GM21528 (cell line): Measurements from ENCODE around the gene WDFY3.

Experiments
- ATAC-seq: cut with Tn5 transposase; IDR thresholded peaks from one replicate; pipeline ENCODE4 v1.9.1; 2021; ENCODE audit warnings: mild to moderate bottlenecking, moderate library complexity; ENCODE audit not compliant: unreplicated experiment, low FRiP score

Gene WDFY3

DNA sequence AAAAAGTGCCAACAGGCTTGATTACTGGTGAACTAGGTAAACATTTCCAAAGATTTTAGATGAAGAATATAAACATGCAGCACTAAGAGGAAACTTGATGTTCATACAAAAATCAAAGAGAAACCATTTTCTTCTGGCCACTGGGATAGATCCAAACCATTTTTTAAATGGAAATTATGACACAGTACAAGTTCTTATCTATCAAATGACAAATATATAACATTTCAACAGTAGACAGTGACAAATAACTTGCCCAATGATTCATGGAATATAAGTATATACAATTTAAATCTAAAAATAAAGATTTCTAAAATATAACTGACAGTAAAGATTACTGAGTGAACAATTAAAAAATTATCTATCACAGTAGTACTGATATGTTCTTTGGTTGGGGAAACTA lies 232.5 kb downstream of the WDFY3 start:
- no peak for ATAC-seq

GRCh38 chr4:84733343-84734033 lies 233.0 kb downstream of the WDFY3 start:
- ATAC-seq, result no peak

- no peak for ATAC-seq
Measured at GRCh38 chr4:84730375-84730774, 236.1 kb downstream of the WDFY3 start.

DNA sequence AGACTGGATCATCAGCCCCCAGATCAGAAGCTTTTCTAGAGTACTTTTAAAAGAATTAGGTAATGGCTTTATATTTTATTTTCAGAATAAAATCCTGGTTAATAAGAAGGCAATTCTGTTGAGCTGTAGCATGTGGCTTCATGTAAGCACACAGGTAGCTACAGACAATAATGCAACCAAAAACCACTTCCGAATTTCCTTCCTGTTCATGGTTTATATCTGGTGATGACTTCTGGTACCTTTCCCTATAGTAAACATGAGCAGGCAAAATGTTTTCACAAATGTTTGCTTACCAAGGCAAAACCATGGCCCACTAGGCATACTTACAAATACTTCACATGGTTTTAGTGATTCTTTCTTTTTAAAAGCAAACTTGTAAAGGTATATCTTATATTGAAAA lies 239.0 kb downstream of the WDFY3 start:
- no peak for ATAC-seq

GRCh38 chr4:84726356-84726755 lies 240.1 kb downstream of the WDFY3 start:
- no peak for ATAC-seq

DNA sequence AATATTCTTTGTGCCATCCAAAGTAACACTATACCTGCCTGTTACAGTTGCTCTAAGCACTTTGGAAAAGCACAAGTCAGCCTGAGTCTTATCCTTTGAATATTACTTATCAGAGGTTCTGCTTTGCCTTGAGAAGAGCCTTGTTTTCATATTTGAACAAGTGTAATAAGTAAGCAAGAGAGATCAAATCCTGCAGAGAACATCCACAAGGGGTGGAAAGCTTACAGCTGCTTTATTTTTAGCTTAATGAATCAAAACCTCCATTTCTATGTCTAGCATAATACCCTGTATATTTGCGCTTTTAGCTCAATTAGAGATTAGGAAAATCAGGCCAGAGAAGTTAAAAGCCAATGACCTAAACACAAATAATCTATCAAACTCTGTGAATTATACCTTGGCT lies 243.8 kb downstream of the WDFY3 start:
- ATAC-seq, result no peak

DNA sequence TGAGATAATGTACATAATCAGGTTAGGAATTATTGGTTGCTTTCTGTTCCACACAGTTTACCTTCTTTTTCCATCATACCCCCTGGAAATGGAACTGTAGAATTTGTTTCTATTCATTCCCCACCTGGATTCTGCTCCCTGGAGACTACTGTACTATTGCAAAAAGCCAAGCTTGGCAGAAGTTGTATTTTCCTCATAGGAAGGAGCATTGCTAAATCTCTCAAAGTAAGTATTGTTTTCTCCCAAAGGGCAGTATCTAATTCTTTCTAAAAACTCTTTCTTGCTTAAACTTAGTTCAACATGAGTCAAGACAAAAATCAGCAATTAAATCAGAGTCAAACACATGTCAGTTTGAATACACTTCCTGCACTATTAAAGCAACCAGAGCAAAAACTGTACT lies 247.4 kb downstream of the WDFY3 start:
- no peak for ATAC-seq

GRCh38 chr4:84718699-84719098 lies 247.8 kb downstream of the WDFY3 start:
- no peak for ATAC-seq

DNA sequence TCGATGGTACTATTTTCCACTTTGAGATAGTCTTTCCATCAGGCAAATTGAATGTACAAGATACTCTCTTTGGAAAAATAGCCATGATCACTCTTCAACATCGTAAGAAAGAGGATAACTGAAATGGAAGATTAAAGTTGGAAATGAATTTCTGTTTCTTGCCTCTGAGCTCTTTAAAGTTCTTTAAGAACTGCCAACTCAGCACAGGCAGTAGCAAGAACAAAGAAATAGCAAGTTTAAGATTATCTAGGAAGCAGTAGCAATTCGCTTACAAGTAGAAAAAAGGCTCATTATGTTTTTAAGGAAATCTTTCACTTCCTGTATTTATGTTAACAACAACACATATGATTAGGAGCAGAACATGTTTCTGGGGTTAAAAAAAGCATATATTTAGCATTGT lies 255.9 kb downstream of the WDFY3 start:
- no peak for ATAC-seq

DNA sequence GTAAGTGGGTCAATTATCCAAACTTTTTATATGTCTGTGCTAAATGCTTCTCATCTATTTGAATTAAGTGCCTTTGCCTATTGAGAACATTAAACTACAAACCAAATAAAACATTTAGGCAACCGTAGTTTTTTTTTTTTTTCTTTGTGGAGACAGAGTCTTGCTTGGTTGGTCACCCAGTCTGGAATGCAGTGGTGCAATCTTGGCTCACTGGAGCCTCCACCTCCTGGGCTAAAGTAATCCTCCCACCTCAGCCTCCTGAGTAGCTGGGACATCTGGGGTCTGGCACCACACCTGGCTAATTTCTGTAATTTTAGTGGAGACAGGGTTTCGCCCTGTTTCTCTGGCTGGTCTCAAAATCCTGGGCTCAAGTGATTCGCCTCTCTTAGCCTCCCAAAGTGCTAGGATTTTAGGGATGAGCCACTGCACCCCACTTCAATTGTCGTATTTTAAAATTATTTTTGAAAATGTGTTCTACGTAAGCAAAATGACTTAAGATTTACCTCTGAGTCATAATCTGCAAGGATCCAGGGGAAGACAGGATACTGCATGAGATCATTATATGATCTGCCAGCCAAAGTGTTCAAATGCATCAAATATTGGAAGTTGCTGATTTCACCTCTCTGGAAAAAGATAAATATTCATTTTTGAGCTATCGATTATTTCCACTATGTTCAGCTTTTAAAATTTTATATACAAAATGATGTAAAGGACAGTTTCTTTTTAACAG lies 257.9 kb downstream of the WDFY3 start:
- ATAC-seq, result no peak

- no peak for ATAC-seq
Measured at GRCh38 chr4:84706286-84706685, 260.2 kb downstream of the WDFY3 start.

DNA sequence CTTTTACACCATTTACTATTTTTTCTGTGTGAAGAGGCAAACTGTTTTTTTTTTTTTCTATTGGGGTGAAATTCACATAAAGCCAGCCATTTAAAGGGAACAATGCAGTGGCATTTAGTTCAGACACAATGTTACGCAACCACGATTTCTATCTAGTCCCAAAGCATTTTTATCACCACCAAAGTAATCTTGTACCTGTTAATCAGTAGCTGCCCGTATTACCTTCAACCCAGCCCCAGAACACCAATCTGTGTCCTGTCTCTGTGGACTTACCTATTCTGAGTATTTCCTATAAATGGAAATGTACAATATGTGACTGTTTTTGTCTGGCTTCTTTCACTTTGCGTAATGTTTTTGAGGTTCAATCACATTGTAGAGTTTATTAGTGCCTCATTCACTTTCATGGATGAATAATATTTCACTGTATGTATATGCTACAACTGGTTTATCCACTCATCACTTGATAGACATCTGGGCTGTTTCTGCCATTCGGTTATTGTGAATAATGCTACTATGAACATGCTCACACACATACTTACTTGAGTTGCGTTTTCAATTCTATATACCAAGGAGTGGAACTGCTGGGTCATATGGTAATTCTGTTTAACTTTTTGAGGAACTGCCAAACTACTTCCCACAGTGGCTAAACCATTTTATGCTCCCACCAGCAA lies 267.4 kb downstream of the WDFY3 start:
- ATAC-seq, result no peak

DNA sequence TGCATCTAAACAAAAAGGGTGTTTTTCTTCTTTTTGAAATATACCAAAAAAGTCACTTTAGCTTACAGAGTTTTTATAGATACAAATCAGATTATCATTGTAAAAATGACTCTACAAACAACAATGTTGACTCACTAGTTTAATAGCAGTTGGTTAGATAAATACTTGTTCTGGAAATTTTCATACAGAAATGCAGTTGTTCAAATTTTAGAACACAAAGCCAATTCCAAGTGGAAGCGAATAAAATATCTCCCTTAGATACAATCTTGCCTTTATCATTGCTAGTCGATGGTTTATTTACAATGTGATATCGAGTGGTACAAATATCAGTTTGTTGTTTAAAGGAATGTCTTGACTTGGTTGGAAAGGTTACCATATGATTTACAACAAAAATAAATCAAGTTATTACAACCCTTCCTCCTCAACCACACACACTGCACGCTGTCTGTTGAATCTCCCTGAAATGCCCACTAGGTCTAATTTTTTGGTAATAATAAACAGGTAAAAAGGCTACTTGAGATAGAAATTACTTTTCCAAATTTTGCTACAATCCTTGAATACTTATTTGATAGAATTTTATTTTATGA lies 268.8 kb downstream of the WDFY3 start:
- ATAC-seq, result no peak

DNA sequence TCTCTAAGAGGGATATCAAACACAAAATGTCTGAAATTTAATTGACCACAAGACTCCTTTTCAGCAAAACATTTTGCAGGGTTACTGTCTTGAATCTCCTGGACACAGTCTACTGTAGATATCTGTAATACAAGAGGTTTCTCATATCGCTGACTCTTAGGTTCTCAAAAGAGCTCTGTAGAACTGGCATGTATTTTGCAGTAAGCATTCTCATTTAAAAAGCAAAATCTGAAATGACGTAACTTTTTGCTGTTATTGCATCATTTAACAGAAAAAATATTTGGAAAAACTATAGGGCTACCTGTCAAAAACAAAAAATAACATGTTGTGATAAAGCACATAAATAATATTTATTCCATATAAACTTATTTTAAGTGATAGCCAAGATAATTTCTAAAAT lies 269.3 kb downstream of the WDFY3 start:
- no peak for ATAC-seq

- no peak for ATAC-seq
Measured at GRCh38 chr4:84691800-84692199, 274.7 kb downstream of the WDFY3 start.

- no peak for ATAC-seq
Measured at GRCh38 chr4:84691170-84691691, 275.3 kb downstream of the WDFY3 start.

GRCh38 chr4:84690481-84690880 lies 276.0 kb downstream of the WDFY3 start:
- ATAC-seq, result no peak

DNA sequence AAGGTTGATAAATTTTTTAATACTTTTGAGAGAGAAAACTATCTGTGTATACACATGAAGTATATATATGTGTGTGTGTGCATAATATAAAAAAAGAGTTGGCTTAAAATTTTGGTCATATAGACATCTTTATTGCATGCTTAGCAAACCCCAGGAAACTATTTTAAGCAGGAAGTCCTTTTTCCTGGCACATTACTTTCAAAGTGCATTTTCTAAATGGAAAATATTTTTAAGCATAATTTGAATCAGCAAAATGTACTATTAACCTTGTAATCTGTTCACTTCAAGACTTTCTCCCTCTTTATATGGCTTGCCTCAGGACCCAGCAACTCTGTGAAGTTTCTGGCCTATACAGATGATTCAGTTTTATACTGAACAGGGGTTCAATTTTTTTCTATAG lies 277.3 kb downstream of the WDFY3 start:
- ATAC-seq, result no peak

- no peak for ATAC-seq
Measured at GRCh38 chr4:84688605-84689004, 277.9 kb downstream of the WDFY3 start.

- ATAC-seq, result no peak
Measured at GRCh38 chr4:84685105-84685504, 281.4 kb downstream of the WDFY3 start.

- ATAC-seq, result no peak
Measured at GRCh38 chr4:84684361-84684760, 282.1 kb downstream of the WDFY3 start.
